ENCODE measurements around the gene DOLPP1.

The DOLPP1 gene

GRCh38 chr9:129108805-129109536, 28.1 kb downstream of the DOLPP1 start (continued):
- TF ChIP-seq ZBTB17 (tag by site-specific recombination; IDR thresholded peaks at IDR 0.05) (peak; percentile 41; the same call in 1 of the 2 replicates), ZNF184 (tag by site-specific recombination; IDR thresholded peaks at IDR 0.05) (no peak), SCRT2 (tag by site-specific recombination; IDR thresholded peaks at IDR 0.05) (peak; percentile 92), ZNF792 (tag by site-specific recombination; IDR thresholded peaks at IDR 0.05) (no peak), ZNF488 (tag by site-specific recombination; IDR thresholded peaks at IDR 0.05) (no peak), ZNF837 (tag by site-specific recombination; IDR thresholded peaks at IDR 0.05) (no peak), ZNF670 (tag by site-specific recombination; IDR thresholded peaks at IDR 0.05; ENCODE audit: low read depth) (no peak), SCRT1 (tag by site-specific recombination; IDR thresholded peaks at IDR 0.05; ENCODE audit: borderline replicate concordance) (0 out of 2 replicates have a peak, but pooled peaks have one; percentile 35), ZSCAN30 (tag by site-specific recombination; IDR thresholded peaks at IDR 0.05) (no peak), PRDM6 (tag by site-specific recombination; IDR thresholded peaks at IDR 0.05) (no peak), ZNF302 (tag by site-specific recombination; IDR thresholded peaks at IDR 0.05; ENCODE audit: low read depth) (no peak), FEZF1 (tag by site-specific recombination; IDR thresholded peaks at IDR 0.05) (no peak), OVOL3 (tag by site-specific recombination; IDR thresholded peaks at IDR 0.05) (no peak), ZNF560 (tag by site-specific recombination; IDR thresholded peaks at IDR 0.05; ENCODE audit: borderline replicate concordance) (no peak), ZNF138 (tag by site-specific recombination; IDR thresholded peaks at IDR 0.05; ENCODE audit: borderline replicate concordance) (no peak), BCL6B (tag by site-specific recombination; IDR thresholded peaks at IDR 0.05) (no peak), SP2 (tag by site-specific recombination; IDR thresholded peaks at IDR 0.05) (no peak)
- TF ChIP-seq, protein P1, sequence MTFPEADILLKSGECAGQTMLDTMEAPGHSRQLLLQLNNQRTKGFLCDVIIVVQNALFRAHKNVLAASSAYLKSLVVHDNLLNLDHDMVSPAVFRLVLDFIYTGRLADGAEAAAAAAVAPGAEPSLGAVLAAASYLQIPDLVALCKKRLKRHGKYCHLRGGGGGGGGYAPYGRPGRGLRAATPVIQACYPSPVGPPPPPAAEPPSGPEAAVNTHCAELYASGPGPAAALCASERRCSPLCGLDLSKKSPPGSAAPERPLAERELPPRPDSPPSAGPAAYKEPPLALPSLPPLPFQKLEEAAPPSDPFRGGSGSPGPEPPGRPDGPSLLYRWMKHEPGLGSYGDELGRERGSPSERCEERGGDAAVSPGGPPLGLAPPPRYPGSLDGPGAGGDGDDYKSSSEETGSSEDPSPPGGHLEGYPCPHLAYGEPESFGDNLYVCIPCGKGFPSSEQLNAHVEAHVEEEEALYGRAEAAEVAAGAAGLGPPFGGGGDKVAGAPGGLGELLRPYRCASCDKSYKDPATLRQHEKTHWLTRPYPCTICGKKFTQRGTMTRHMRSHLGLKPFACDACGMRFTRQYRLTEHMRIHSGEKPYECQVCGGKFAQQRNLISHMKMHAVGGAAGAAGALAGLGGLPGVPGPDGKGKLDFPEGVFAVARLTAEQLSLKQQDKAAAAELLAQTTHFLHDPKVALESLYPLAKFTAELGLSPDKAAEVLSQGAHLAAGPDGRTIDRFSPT (tag by site-specific recombination; IDR thresholded peaks at IDR 0.05): 0 out of 2 replicates have a peak, but pooled peaks have one; percentile 21

- POLR2A ChIA-PET: interaction anchor here (0.7 to 3.7 kb wide), 3 partner anchors 14 to 30 kb away, joined by 3 to 23 read pairs (median 4); partner anchors contain the start of gene DOLPP1
- no peak overlapping the region for H3K27ac ChIP-seq (ENCODE audit: extremely low read depth, low read depth, low read length)
- CTCF ChIA-PET: interaction anchor here (2.1 kb wide), 1 partner anchor 12 kb away, joined by 6 read pairs; no protein-coding TSS in a partner anchor
- H3K36me3 ChIP-seq (ENCODE audit: control insufficient read depth in 2 of 2, insufficient read depth in 1 of 2, low read length in 2 of 2): peaks cover 0 to 8% of the 10 kb centered on the region in 2 experiments; a peak in 2 of 3 replicates
- H3K4me3 ChIP-seq (ENCODE audit: low read depth, low read length): no peak overlapping the region
- no peaks in the 10 kb centered on the region for H3K9me3 ChIP-seq (ENCODE audit: control insufficient read depth, insufficient read depth, low read depth, low read length)
- H3K4me1 ChIP-seq (ENCODE audit: control insufficient read depth, insufficient read depth, low read length): peaks cover 4% of the 10 kb centered on the region; the same call in 1 of the 2 replicates
- TF ChIP-seq SCRT1 (tag by site-specific recombination; IDR thresholded peaks at IDR 0.05; ENCODE audit: borderline replicate concordance) (no peak), OSR2 (tag by site-specific recombination; IDR thresholded peaks at IDR 0.05) (no peak)
These were observed 28.6 kb downstream of the DOLPP1 start for GRCh38 chr9:129109537-129109903.

Data from HEK293 (cell line).